GM19238 (cell line): ENCODE results near the gene ZFX.
"Not testable (repeated sequence)": the region's sequence is repeated elsewhere in the genome, so short reads cannot be mapped to it uniquely, and the experiment has no call there.

Source experiments
- DNase-seq: peaks from one replicate; pipeline ENCODE4 v3.0.0; 2011; ENCODE audit warnings: low spot score; ENCODE audit not compliant: insufficient read length

Gene ZFX

DNA sequence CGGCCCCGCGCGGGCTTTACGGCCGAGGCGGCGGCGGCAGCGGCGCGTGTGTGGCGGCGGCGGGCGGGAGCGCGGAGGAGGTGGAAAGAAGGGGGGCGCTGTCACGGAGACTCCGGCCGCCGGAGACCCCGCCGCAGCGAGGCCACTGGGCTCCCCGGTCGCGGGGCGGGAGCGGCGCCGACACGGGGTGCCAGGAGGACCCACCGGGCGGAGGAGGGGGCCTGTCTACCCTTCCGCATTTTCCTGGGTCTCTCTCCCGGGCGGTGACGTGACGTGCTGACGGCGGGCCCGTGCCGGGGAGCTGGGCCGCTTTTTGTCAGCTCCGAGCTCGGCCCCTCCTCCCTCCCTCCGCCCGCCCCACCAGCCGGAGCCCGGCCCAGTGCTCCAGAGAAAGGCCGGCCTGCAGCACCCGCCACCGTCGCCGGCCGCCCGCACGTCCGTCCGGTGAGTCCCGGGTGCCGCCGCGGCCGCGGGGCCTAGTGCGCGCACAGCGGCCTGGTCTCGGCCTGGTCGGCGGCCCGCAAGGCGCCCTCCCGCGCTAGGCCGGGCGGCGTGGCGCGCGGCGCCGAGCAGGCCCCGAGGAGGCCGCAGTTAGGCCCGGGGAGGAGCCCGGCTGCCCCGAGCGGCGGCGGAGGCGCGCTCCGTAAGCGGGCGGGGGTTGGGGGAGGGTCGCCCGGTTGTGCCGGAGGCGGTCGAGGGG is at the start of gene ZFX:
Gene ZFX, plus strand, starts transcription at position 379 of the 700 bp plus-strand sequence. CDS start 23,014 bp downstream, outside the sequence.
- peak; percentile 52 for DNase-seq

GRCh38 chrX:24100713-24101112 is 48.8 kb upstream of the ZFX start:
- DNase-seq: no peak

GRCh38 chrX:24110069-24110468 is 39.5 kb upstream of the ZFX start:
- no peak for DNase-seq

GRCh38 chrX:24113181-24113580 is 36.3 kb upstream of the ZFX start:
- no peak for DNase-seq

DNA sequence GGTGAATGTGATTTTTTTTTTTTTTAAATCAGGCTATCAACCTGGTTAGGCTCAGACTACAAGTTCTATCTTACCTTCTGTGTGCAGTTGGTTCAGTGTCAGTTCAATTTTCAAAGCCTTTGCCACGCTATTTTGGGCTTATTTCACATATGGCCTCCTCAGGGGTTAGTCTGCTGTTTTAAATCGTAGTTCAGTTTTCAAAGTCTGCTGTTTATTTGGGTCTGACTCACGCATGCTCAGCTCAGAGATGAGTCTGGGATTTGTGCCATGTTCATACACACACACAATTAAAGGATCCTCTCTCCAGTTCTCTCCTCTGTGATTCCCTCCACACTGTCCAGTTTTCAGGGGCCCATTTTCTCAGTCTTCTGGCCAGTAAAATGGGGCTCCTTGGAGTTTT is 32.3 kb upstream of the ZFX start:
- no peak for DNase-seq

GRCh38 chrX:24124244-24124799 is 25.2 kb upstream of the ZFX start:
- DNase-seq: no peak

DNA sequence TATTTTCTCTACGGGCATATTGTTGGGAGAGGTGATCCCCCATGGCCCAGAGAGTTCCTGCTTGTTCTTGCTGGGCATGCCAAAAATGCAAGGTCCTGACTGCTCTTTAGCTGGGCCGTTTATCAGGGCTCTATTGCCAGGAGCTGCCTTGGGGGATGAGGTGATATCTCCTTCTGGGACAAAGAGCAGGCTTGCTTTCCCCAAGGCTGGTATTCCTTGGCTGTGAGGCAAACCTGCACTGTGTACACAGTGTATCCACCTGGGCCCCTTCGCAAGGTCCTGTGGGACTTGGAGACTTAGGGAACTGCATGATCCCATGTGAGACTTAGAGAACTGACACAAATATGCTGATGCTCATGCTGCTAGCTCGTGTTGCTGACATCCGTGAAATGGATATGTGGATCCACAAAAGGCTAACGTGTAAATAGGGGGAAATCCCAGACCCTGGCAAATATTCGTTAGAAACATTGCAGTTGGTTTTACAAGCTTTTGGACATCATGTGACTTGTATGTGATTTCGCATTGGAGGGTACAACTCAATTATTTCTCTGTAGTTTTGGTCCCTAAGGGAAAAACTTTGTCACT is 24.4 kb upstream of the ZFX start:
- DNase-seq: no peak

DNA sequence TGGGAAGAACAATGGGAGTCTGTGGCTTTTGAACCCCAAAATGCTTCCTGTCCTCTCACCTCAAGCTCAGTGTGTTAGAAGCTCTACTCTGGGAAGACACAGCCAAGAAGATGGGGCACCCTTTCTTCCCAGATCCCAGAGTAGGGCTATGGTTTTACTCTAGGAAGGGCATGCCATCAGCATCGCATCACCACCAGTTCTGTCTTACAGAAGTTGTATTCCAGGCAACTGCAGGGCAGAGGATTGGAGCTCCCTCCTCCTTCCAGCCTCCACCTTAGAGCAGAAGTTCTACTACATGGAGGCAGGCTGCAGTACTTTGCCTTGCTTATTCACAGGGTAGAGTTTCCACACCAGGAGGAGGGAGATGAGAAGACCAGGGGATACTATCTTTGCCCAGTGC is 18.1 kb upstream of the ZFX start:
- no peak for DNase-seq

DNA sequence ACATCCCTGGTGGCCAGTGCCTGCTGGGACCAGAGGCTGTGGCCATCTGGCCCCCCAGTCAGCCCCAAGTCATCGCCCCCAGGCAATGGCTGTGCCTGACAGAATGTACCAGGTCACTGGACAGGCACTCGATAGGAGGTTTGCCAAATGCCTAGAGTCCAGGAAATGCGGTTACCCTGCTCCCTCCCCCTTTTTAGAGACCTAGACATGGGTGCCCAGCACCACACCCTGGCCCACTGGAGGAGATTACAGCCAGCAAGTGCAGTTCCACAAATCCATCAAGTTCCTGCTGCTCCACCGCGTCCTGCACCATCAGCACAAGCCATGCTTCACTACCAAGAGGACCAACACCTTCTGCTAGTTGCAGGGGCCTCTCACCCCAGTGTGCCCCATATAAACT is 16.2 kb upstream of the ZFX start:
- DNase-seq: no peak

DNA sequence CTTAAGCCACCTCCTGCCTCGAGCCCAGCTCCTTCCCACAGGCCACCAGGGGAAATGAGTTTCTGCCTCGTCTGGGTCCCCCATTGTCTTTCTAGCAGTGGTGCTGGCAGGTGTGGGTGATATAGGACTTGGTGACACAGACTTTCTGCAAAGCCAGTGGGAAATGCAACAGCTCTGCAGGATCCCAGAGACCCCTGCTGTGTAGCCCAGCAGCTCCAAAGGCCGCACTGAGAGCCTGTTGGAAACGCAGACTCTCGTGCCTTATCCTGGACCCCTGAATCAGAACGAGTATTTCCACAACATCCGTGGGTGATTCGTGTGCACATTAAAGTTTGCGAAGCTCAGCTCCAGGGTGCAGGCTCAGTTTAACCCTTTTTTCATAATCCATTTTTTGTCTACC is 13.8 kb upstream of the ZFX start:
- not testable (repeated sequence) for DNase-seq

- no peak for DNase-seq
Observed at GRCh38 chrX:24137192-24137591, 12.3 kb upstream of the ZFX start.

GRCh38 chrX:24143982-24144381 is 5.5 kb upstream of the ZFX start:
- not testable (repeated sequence) for DNase-seq

- no peak for DNase-seq
Observed at GRCh38 chrX:24144528-24144927, 5.0 kb upstream of the ZFX start.

DNA sequence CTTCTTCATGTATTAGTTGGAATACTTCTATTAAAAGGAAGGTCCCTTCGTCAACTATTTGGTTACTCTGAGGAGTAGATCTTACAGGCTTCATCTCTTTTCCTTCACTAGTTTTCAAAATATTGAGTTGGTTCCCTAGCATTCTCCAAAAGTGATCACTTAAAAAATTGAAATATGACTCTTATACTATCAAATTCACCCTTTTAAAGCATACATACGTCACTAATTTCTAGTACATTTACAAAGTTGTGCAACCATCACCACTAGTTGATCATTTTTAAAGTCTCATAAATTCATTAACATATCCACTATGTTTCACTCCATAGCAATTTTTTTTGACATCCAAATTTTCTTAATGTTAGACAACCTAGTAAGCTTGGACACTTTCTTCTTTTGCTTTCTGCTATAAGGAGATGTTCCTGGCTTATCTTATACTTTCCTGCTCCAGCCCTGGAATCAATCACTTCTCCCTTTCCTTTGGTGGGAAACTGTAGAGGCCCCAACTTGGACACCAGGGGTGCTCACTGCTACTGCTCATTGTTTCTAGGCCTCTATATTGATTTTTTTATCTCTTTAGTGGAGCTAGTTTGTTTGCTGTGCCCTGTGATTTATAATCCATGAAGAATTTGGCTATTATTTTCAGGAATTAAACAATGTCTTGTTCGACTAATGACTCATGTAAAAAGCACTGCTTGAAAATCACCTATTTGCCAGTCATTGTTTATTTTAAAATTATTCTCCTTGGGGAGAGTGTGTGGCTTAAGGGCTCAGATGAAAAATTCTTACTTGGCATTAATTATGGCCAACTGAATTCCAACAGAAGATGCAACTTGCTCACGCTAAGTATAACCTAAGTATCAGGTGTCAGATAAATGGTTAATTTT is 4.0 kb upstream of the ZFX start:
- no peak for DNase-seq

- DNase-seq: no peak
Observed at GRCh38 chrX:24146283-24146949, 3.1 kb upstream of the ZFX start.

- DNase-seq: no peak
Observed at GRCh38 chrX:24147165-24147564, 2.4 kb upstream of the ZFX start.

DNA sequence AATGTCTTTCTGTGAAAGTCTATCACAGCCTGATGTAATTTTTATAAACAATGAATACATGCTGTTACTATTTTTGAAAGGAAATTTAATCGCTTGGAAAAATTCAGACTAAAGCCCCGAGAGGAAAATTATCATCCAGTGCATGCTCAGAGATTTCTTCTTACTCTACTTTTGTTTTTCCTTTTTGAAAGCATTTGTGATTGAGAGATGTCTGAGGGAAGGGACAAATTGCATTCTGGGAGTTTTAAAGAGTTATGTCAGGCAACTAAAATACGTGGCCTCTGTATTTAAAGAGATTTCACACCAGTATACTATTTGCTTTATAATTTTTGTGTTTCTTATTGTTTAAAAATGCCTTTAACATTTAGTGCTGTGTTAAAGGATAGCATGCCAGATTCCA is 1.4 kb upstream of the ZFX start:
- DNase-seq: no peak

DNA sequence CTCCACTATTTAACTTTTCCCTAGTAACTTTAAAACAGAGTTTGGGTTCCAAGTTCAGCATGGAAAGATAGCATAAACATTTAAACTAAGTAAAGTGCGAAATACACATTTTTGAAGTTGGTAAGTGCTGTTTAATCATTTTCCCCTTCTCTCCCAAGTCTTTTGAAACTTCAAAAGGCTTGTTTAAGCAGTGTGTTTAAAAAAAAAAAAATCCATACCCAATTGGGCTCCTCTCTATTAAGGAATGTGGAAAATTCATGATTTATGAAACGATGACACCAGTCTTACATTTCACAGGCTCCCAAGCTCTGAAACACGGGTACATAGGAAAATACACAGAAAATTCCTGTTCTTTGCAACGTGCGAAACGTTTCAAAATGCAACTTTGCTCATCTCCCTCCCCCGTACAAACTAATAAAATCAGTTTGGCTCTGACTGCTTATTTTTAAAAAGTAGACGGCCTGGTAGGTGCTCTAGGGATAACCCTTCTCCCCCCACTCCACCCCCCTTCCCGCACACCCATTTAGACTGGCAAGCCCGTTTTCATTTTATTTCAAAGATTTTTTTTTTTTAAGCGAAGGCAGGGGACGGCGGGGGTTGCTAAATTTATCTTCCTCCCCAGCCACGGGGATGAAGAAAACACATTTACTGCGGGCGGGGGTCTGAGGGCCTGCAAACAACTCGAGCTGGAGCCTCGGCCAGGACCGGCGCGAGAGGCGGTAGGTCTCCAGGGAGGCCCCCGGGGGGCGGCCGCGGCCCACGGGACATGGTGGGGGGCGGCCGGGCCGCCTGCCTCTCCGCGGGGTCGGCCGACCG is 786 bp upstream of the ZFX start:
- DNase-seq: no peak

DNA sequence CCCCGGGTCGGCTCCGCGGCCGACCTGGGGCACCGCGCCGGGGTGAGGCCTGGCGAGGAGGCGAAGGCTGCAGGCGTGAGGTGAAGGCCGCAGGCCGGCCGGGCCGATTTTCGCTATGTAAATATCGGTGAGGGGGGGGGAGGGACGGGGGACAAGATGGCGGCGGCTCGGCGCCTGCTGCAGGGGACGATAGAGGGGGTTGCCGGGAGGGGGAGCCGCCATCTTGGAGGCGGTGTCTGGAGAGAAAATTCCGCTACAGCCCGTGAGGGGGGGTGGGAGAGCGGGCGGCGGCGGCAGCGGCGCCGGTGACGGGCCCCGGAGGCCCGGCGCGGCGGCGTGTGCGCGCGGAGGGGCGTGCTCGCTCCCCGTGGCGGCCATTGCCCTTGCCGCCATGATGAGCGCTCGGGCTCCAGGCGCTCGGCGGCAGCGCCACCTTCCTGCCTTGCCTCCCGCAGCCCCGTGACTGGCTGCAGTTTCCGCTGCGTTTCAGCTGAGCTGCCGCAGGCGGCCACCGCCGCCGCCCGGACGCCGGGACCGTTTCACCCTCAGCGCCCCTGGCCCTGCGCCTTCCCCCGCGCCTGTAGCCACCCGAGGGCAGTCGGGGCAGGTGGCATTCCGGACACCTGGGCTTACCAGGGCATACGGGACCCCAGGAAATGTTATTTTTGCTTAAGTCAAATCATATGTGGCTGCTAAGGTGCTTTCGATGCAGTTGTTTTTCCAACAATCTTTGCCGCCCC is 692 bp downstream of the ZFX start:
- DNase-seq: peak; percentile 90

- no peak for DNase-seq
Observed at GRCh38 chrX:24150898-24151297, 1.4 kb downstream of the ZFX start.
